Osteocyte (in vitro differentiated cells): ENCODE measurements around the gene LARP4B. TPM values are rescaled to one million over a fixed set of nuclear protein-coding genes. Genes with fewer than 3 reads are reported as not detected.

Experiments
- DNase-seq: peaks from one replicate; pipeline ENCODE4 v3.0.0; 2021; ENCODE audit warnings: mixed read lengths; ENCODE audit not compliant: unreplicated experiment; ENCODE audit errors: extremely low spot score
- H3K27ac Mint-ChIP-seq: one replicate; pipeline ENCODE4 v1.8.0; 2021; ENCODE audit warnings: mild to moderate bottlenecking, mixed read lengths; ENCODE audit not compliant: unreplicated experiment
- H3K27me3 Mint-ChIP-seq: one replicate; pipeline ENCODE4 v1.8.0; 2021; ENCODE audit warnings: mixed read lengths; ENCODE audit not compliant: unreplicated experiment
- H3K36me3 Mint-ChIP-seq: one replicate; pipeline ENCODE4 v1.8.0; 2021; ENCODE audit warnings: mixed read lengths; ENCODE audit not compliant: unreplicated experiment
- H3K4me1 Mint-ChIP-seq: one replicate; pipeline ENCODE4 v1.8.0; 2021; ENCODE audit warnings: mixed read lengths; ENCODE audit not compliant: unreplicated experiment
- H3K4me3 Mint-ChIP-seq: one replicate; pipeline ENCODE4 v1.8.0; 2021; ENCODE audit warnings: mild to moderate bottlenecking, moderate library complexity, mixed read lengths; ENCODE audit not compliant: unreplicated experiment
- H3K9me3 Mint-ChIP-seq: one replicate; pipeline ENCODE4 v1.8.0; 2021; ENCODE audit warnings: mixed read lengths; ENCODE audit not compliant: unreplicated experiment
- total RNA-seq: library from RNA; stranded (reverse); gene quantifications from 2 replicates; pipeline ENCODE4 v1.2.1, GENCODE V29; 2021
- TF ChIP-seq, protein P1 (sequence below): fragments of 200-600 bp; sonication (generic); IDR thresholded peaks from 2 replicates; pipeline ENCODE4 v1.5.0; 2021; ENCODE audit warnings: antibody characterized with exemption, mild to moderate bottlenecking, moderate library complexity

Gene LARP4B
- total RNA-seq, 1 donor from 2014 or later: 79.6 TPM

DNA sequence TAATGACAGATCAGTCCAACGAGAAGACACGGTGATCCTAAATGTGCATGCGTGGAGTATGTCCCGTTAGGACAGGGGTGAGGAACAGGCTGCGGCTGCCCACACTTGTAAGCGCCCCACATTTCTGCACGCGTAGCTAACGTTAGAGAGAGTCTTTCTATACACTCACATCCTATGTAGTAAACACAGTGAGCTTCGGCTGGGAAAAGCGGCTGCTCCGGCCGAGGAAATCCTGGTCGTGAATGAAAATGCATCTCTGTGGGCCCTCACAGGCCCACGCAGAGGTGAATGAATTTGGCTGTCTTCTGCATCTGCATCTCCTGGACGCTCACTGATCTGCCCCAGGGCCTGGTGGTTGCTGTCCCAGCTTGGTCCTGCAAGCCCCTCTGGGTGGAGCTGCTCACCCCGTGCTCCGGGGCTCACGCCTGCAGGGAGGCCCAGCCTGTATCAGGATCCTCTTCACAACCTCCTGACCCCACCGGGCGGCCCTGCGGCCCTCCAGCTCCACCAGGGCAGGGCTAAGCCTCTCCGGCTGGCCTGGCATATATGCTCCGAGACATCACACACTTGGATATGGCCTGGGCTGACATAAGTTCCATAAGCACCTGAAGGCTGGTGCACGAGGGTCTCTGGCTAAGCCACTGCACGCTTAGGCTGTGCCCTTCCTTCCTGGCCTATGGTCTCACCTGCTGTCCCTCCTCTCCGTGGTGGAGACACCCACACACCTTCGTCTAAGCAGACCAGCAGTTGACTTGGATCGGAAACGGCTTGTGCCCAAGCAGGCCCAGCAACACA, 124.1 kb downstream of the LARP4B start:
- Mint-ChIP-seq H3K9me3 (no peaks in the 10 kb centered on the region), H3K36me3 (peaks cover 21% of the 10 kb centered on the region), H3K4me3 (no peak overlapping the region), H3K4me1 (peaks cover 4% of the 10 kb centered on the region), H3K27me3 (no peaks in the 10 kb centered on the region), H3K27ac (no peak overlapping the region)
- TF ChIP-seq, protein P1, sequence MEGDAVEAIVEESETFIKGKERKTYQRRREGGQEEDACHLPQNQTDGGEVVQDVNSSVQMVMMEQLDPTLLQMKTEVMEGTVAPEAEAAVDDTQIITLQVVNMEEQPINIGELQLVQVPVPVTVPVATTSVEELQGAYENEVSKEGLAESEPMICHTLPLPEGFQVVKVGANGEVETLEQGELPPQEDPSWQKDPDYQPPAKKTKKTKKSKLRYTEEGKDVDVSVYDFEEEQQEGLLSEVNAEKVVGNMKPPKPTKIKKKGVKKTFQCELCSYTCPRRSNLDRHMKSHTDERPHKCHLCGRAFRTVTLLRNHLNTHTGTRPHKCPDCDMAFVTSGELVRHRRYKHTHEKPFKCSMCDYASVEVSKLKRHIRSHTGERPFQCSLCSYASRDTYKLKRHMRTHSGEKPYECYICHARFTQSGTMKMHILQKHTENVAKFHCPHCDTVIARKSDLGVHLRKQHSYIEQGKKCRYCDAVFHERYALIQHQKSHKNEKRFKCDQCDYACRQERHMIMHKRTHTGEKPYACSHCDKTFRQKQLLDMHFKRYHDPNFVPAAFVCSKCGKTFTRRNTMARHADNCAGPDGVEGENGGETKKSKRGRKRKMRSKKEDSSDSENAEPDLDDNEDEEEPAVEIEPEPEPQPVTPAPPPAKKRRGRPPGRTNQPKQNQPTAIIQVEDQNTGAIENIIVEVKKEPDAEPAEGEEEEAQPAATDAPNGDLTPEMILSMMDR: no peak
- DNase-seq: peak; percentile 85

DNA sequence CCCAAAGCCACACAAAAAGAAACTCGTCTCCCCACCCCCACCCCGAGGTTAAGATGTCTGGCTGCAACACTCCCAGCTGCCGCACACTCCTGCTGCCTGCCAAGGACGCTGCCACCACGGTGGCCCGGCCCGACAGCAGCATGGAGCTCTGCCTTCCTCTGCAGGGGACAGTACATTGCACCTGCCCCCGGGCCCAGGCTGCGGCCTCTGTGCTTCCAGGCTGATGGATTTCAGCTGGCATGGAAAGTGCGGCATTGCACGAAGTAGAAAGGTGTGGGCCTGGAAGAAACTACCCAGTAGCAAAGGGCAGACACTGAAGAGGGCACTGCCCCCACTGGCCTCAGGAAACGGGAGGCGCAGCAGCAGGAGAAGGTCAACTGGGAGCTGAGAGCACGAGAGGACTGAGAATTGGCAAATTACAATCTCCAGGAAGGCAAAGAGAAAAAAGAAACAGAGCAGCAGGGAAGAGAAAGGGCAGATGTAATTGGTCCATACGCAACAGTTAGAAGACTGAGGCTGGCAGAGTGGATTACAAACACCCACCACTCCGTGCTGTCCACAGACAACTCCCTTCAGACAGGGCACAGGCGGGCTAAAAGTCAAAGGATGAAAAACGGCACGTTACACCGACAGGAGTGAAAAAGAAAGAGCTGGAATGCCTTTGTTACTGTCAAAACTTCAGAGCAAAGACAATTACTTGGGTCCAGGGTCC, 124.9 kb downstream of the LARP4B start:
- Mint-ChIP-seq H3K27ac (no peak overlapping the region), H3K27me3 (no peaks in the 10 kb centered on the region), H3K9me3 (no peaks in the 10 kb centered on the region), H3K36me3 (peaks cover 21% of the 10 kb centered on the region), H3K4me3 (no peak overlapping the region), H3K4me1 (peaks cover 4% of the 10 kb centered on the region)
- TF ChIP-seq, protein P1: no peak
- DNase-seq: peak; percentile 82

DNA sequence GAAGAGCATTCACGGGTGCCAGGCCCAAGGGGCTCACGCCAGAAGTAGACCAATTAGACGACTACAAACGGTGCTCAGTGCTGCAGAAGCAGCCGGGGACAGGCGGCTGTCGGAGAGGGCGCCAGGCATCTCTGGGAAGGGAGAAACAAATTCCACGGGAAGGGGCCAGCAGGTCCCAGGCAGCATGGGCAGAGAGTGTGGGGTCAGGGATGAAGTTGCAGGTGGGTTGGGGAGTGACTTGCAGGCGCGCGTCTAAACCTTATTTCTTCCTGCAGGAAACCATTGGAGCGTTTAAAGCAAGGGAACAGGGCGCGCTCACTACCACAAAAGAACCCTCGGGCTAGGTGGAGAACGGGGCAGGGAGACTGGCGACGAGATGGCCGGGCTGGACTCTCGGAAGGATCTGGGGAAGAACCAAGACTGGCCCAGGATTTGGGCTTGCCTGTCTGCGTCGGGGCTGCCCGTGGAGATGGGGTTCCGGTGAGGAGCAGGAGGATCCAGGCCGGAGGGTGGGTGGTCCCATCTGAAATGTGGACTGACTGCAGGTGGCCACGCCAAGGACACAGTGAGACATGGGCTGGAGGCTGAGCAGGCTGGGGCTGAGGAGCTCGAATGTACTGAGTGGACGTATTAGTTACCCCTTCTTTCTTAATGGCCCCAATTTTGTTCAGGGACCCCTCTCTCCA, 125.7 kb downstream of the LARP4B start:
- Mint-ChIP-seq H3K27me3 (no peaks in the 10 kb centered on the region), H3K4me3 (no peak overlapping the region), H3K36me3 (peaks cover 21% of the 10 kb centered on the region), H3K4me1 (peaks cover 4% of the 10 kb centered on the region), H3K27ac (no peak overlapping the region), H3K9me3 (no peaks in the 10 kb centered on the region)
- peak; percentile 80 for DNase-seq
- TF ChIP-seq, protein P1: no peak

DNA sequence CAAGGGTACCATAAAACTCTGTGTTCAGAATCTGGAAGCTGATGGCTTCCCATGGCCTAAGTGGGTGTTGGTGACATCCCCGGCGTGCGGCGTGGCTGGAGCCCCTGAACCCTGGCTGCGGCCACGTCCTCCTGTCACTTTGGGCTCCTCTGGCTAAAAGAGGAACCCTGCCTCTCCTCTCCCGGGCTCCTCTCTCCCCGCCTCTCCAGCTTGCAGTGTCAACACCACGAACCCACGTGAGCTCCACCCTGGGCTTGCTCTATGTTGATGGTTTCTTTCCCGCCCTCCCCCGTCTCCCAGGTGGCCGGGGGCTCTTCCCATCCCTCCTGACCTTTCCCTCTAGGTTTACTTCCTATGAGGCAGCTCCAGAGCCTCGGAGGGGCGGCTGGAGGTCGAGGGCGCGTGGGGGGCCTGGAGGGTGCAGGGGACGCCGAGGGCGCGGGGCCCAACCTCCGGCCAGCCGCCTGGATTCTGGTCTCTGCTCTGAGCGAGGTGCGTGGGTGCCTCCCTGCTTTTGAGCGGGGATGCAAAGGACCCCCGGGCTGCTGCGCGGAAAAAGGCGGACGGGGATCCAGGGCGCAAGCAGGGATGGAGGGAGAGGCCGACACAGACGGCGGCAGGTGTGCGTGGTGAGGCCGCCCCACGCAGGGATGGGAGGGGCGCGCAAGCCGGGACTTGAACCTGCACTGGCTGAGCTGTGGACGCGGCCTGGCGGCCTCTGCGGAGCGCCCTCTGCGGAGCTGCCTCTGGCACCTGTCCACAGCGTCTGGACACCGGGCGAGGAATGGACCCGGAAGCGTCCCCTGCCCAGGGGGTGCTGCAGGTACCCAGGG, 126.5 kb downstream of the LARP4B start:
- Mint-ChIP-seq H3K4me3 (no peak overlapping the region), H3K27me3 (no peaks in the 10 kb centered on the region), H3K36me3 (peaks cover 21% of the 10 kb centered on the region), H3K27ac (no peak overlapping the region), H3K4me1 (peaks cover 4% of the 10 kb centered on the region), H3K9me3 (peaks cover 3% of the 10 kb centered on the region)
- TF ChIP-seq, protein P1: no peak
- DNase-seq: no peak
